IPS-NIHi7 (cell line): ENCODE data around the gene SNU13.
"Not testable (repeated sequence)": the region's sequence is repeated elsewhere in the genome, so short reads cannot be mapped to it uniquely, and the experiment has no call there.

Source experiments
- DNase-seq: peaks from one replicate; pipeline ENCODE4 v3.0.0; 2012; ENCODE audit warnings: mixed read lengths; ENCODE audit errors: extremely low spot score

Gene SNU13

GRCh38 chr22:41641854-41642253 lies 46.8 kb downstream of the SNU13 start:
- DNase-seq = no peak

- DNase-seq = no peak
Measured at GRCh38 chr22:41638748-41639147, 49.9 kb downstream of the SNU13 start.

GRCh38 chr22:41638124-41638523 lies 50.5 kb downstream of the SNU13 start:
- no peak for DNase-seq

- DNase-seq = not testable (repeated sequence)
Measured at GRCh38 chr22:41637623-41638022, 51.0 kb downstream of the SNU13 start.

GRCh38 chr22:41636467-41636866 lies 52.2 kb downstream of the SNU13 start:
- no peak for DNase-seq

GRCh38 chr22:41634610-41635009 lies 54.1 kb downstream of the SNU13 start:
- DNase-seq = not testable (repeated sequence)

GRCh38 chr22:41631615-41632014 lies 57.1 kb downstream of the SNU13 start:
- not testable (repeated sequence) for DNase-seq

- not testable (repeated sequence) for DNase-seq
Measured at GRCh38 chr22:41631115-41631514, 57.6 kb downstream of the SNU13 start.

- DNase-seq = no peak
Measured at GRCh38 chr22:41625577-41625976, 63.1 kb downstream of the SNU13 start.
